Tibial nerve (tissue), 4 donors: ENCODE results near the gene NKTR. TPM values are rescaled to one million over a fixed set of nuclear protein-coding genes. Genes with fewer than 3 reads are reported as not detected.
A peak's percentile ranks its signal among the peaks of the same experiment; 100 is the strongest.

Experiments used
- DNase-seq, 2 donors: peaks; one replicate each; pipeline ENCODE4 v3.0.0-alpha.2; 2019; ENCODE audit warnings: low spot score in 2 of 2
- H3K27ac ChIP-seq, 4 donors: fragments of 200-600 bp; sonication (generic) in 3 of 4; one replicate each; pipeline ENCODE4 v1.5.1; 2017 to 2019; ENCODE audit warnings: mild to moderate bottlenecking in 1 of 4
- H3K27me3 ChIP-seq, 2 donors: fragments of 200-600 bp; sonication (generic) in 1 of 2; one replicate each; pipeline versions ENCODE4 v1.5.1 to v1.6.0; 2017 to 2019
- H3K36me3 ChIP-seq, 3 donors: fragments of 200-600 bp; sonication (generic); one replicate each; pipeline ENCODE4 v1.5.1; 2018 to 2019
- H3K4me1 ChIP-seq, 4 donors: fragments of 200-600 bp; sonication (generic) in 3 of 4; one replicate each; pipeline ENCODE4 v1.5.1; 2017 to 2019
- H3K4me3 ChIP-seq, 4 donors: fragments of 200-600 bp; sonication (generic) in 3 of 4; one replicate each; pipeline ENCODE4 v1.5.1; 2017 to 2019; ENCODE audit warnings: mild to moderate bottlenecking in 1 of 4, moderate library complexity in 1 of 4
- H3K9me3 ChIP-seq, 4 donors: fragments of 200-600 bp; sonication (generic) in 3 of 4; one replicate each; pipeline ENCODE4 v1.5.1; 2017 to 2019
- CTCF ChIP-seq, 5 experiments: fragments of 200-600 bp in 3 of 5; fragments of 450-650 bp in 2 of 5; sonication (generic) in 3 of 5; IDR thresholded peaks; one replicate each; pipeline ENCODE4 v1.5.1; 2016 to 2019; ENCODE audit warnings: antibody characterized with exemption in 5 of 5, mild to moderate bottlenecking in 3 of 5, moderate library complexity in 2 of 5
- EP300 ChIP-seq, 2 donors: sonication (generic); formaldehyde crosslinking; IDR thresholded peaks; one replicate each; pipeline ENCODE4 v1.6.1; 2017; ENCODE audit warnings: antibody characterized with exemption in 2 of 2, mild to moderate bottlenecking in 1 of 2
- POLR2A ChIP-seq, 2 donors: fragments of 450-650 bp; IDR thresholded peaks; one replicate each; pipeline ENCODE4 v1.6.1; 2017; ENCODE audit warnings: antibody characterized with exemption in 2 of 2, mild to moderate bottlenecking in 2 of 2, moderate library complexity in 2 of 2
- WGBS, 2 donors: methylation state at CpG; one replicate each; pipeline ENCODE4 v1.1.5; 2018; 5-methylcytosine and 5-hydroxymethylcytosine counted together
- total RNA-seq, 4 donors: library from RNA; depleted of rRNA; stranded (reverse); fragments of >200 nt; gene quantifications; one replicate each; pipeline ENCODE4 v1.1.0, GENCODE V29; 2016

The NKTR gene
- total RNA-seq, 4 donors from 2014 or later: 122 to 175 (median 146) TPM

GRCh38 chr3:42690191-42690590 is 89.7 kb downstream of the NKTR start:
- WGBS, 2 donors: 80 to 82% methylated on average over 7 of the region's 7 CpGs
- Histone ChIP-seq H3K27me3 (peaks cover 0 to 3% of the 10 kb centered on the region in 2 donors), H3K9me3 (no peaks in the 10 kb centered on the region), H3K4me1 (peaks cover 0 to 12% (median 0%) of the 10 kb centered on the region in 4 donors), H3K36me3 (no peaks in the 10 kb centered on the region), H3K4me3 (no peak overlapping the region), H3K27ac (no peak overlapping the region)
- no peak for TF ChIP-seq EP300 (IDR thresholded peaks at IDR 0.05)
- TF ChIP-seq CTCF (IDR thresholded peaks at IDR 0.05): no peak
- no peak for TF ChIP-seq POLR2A (IDR thresholded peaks at IDR 0.05)
- DNase-seq: no peak

- 73 to 77% methylated on average over 8 to 10 of the region's 10 CpGs for WGBS, 2 donors
- H3K4me1 ChIP-seq: peaks cover 0 to 3% (median 0%) of the 10 kb centered on the region in 4 donors
- no peak overlapping the region for H3K27ac ChIP-seq
- TF ChIP-seq EP300 (IDR thresholded peaks at IDR 0.05): no peak
- TF ChIP-seq CTCF (IDR thresholded peaks at IDR 0.05): no peak
- TF ChIP-seq POLR2A (IDR thresholded peaks at IDR 0.05): no peak
- H3K4me3 ChIP-seq: no peak overlapping the region
- no peaks in the 10 kb centered on the region for H3K27me3 ChIP-seq
- no peak for DNase-seq
- no peaks in the 10 kb centered on the region for H3K9me3 ChIP-seq
- H3K36me3 ChIP-seq: no peaks in the 10 kb centered on the region
Observed at GRCh38 chr3:42690766-42691680, 90.5 kb downstream of the NKTR start.

GRCh38 chr3:42691816-42692666 is 91.6 kb downstream of the NKTR start:
- 75 to 77% methylated on average over 13 of the region's 13 CpGs for WGBS, 2 donors
- H3K4me1 ChIP-seq: no peaks in the 10 kb centered on the region
- no peaks in the 10 kb centered on the region for H3K9me3 ChIP-seq
- no peaks in the 10 kb centered on the region for H3K36me3 ChIP-seq
- no peaks in the 10 kb centered on the region for H3K27me3 ChIP-seq
- no peak overlapping the region for H3K4me3 ChIP-seq
- peak overlapping the region in 1 of 4 donors; percentile 11 for H3K27ac ChIP-seq
- TF ChIP-seq POLR2A (IDR thresholded peaks at IDR 0.05) (no peak), CTCF (IDR thresholded peaks at IDR 0.05) (no peak), EP300 (IDR thresholded peaks at IDR 0.05) (no peak)
- no peak for DNase-seq

- no peak overlapping the region for H3K27ac ChIP-seq
- no peaks in the 10 kb centered on the region for H3K9me3 ChIP-seq
- H3K36me3 ChIP-seq: no peaks in the 10 kb centered on the region
- H3K4me3 ChIP-seq: no peak overlapping the region
- DNase-seq: no peak
- 83 to 86% methylated on average over 17 of the region's 17 CpGs for WGBS, 2 donors
- H3K27me3 ChIP-seq: no peaks in the 10 kb centered on the region
- TF ChIP-seq EP300 (IDR thresholded peaks at IDR 0.05) (no peak), POLR2A (IDR thresholded peaks at IDR 0.05) (no peak), CTCF (IDR thresholded peaks at IDR 0.05) (no peak)
- H3K4me1 ChIP-seq: no peaks in the 10 kb centered on the region
Observed at GRCh38 chr3:42692667-42693529, 92.4 kb downstream of the NKTR start.
